Fibroblast of pulmonary artery (primary cell): ENCODE results near the gene GOSR2.
A peak's percentile ranks its signal among the peaks of the same experiment; 100 is the strongest.

Experiments used
- DNase-seq: peaks from one replicate; pipeline ENCODE4 v3.0.0-alpha.2; 2010; ENCODE audit warnings: low read depth
- H3K4me3 ChIP-seq: replicated peaks from 2 replicates; pipeline ENCODE4 v1.5.1; 2011; ENCODE audit warnings: low read depth, mild to moderate bottlenecking, control low read depth, low read length, moderate library complexity
- TF ChIP-seq, protein P1 (sequence below): IDR thresholded peaks from 2 replicates; pipeline ENCODE4 v1.5.1; 2011; ENCODE audit warnings: mild to moderate bottlenecking, control low read depth, low read length, inconsistent platforms; ENCODE audit errors: missing control alignments

The GOSR2 gene

DNA sequence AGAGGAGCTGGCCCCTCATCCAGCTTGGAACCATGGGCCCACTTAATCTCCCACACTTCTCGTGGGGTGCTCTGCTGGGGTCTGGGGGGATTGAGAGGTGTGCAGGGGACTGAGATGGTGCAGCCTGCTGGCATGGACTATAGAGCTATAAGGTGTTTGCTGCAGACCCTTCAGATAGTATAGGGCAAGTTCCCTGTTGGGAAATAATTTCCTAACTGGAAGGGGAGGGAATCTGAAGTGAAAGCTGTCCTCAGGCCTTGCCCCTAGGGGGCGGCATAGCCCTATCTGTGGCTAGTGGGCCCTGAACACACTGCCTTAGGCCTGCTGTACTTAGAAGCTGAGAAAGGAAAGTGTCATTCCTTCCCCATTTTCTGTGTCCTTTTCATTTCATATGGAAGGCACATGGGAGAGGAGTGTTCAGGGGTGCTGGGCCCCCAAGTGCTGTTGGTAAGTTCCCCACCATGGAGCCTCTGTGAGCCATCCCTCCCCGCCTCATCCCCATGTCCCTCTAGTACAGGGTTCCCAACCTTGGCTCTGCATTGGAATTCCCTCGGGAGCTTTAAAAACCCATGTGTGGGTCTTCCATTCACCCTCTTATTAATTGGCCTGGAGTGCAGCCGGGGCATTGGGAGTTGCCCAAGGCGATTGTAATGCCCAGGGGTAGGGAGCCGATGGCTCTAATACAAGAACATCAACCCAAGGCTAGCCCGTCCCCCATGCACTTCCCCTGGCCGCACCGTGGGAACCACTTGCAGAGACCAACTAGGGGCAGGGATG lies 19.7 kb downstream of the GOSR2 start:
- TF ChIP-seq, protein P1, sequence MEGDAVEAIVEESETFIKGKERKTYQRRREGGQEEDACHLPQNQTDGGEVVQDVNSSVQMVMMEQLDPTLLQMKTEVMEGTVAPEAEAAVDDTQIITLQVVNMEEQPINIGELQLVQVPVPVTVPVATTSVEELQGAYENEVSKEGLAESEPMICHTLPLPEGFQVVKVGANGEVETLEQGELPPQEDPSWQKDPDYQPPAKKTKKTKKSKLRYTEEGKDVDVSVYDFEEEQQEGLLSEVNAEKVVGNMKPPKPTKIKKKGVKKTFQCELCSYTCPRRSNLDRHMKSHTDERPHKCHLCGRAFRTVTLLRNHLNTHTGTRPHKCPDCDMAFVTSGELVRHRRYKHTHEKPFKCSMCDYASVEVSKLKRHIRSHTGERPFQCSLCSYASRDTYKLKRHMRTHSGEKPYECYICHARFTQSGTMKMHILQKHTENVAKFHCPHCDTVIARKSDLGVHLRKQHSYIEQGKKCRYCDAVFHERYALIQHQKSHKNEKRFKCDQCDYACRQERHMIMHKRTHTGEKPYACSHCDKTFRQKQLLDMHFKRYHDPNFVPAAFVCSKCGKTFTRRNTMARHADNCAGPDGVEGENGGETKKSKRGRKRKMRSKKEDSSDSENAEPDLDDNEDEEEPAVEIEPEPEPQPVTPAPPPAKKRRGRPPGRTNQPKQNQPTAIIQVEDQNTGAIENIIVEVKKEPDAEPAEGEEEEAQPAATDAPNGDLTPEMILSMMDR = peak; percentile 98
- no peak overlapping the region for H3K4me3 ChIP-seq
- DNase-seq = peak; percentile 87

GRCh38 chr17:46943218-46943500 lies 20.2 kb downstream of the GOSR2 start:
- TF ChIP-seq, protein P1 = no peak
- H3K4me3 ChIP-seq = no peak overlapping the region
- no peak for DNase-seq

- no peak overlapping the region for H3K4me3 ChIP-seq
- TF ChIP-seq, protein P1 = no peak
- peak; percentile 29 for DNase-seq
These were observed 20.8 kb downstream of the GOSR2 start for GRCh38 chr17:46943501-46944393.

GRCh38 chr17:46944931-46945330 lies 22.0 kb downstream of the GOSR2 start:
- no peak overlapping the region for H3K4me3 ChIP-seq
- TF ChIP-seq, protein P1 = no peak
- no peak for DNase-seq

- no peak overlapping the region for H3K4me3 ChIP-seq
- TF ChIP-seq, protein P1 = no peak
- no peak for DNase-seq
These were observed 24.3 kb downstream of the GOSR2 start for GRCh38 chr17:46947216-46947615.

DNA sequence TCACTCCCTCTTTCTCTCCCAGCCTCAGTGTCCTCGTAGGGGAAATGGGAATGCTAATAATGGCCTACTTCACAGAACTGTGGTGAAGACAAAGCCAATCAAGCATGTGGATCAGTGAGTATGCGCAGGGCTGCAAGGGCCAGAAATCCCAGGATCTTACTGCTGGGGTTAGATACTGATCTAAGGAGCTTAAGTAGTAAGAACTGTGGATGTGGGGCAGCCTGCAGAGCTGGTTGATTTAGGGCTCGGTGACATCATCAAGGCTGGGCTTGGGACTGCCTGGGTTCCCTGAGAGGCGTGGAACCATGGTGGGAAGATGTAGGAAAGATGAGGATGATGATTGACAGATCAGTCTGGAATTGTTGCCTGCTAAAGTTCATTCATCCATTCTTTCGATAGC lies 25.6 kb downstream of the GOSR2 start:
- no peak overlapping the region for H3K4me3 ChIP-seq
- no peak for DNase-seq
- TF ChIP-seq, protein P1 = no peak
